HepG2 (cell line): ENCODE measurements around the gene MRPL36. TPM values are rescaled to one million over a fixed set of nuclear protein-coding genes. Genes with fewer than 3 reads are reported as not detected.

ENCODE experiments used
- ATAC-seq: fragments of 200-7000 bp; cut with Tn5 transposase; 3 replicates; pipeline ENCODE4 v1.9.1; 2020; ENCODE audit warnings: mild to moderate bottlenecking, moderate library complexity
- BruUV-seq: library from RNA; stranded (reverse); fragments of 400-500 nt; replicated peaks from 2 replicates; lab custom pipeline; 2021; lab: Mats Ljungman, UMichigan
- CTCF ChIA-PET: fragments of 300-600 bp; formaldehyde crosslinking; extraction: SDS; loops from one replicate; lab custom pipeline; 2021; ENCODE audit warnings: low total read pairs, inconsistent platforms, low intra/inter-chr PET ratio; lab: Yijun Ruan, JAX
- POLR2A ChIA-PET: fragments of 350-600 bp; sonication (Branson Sonifier 250); formaldehyde crosslinking; loops from one replicate; lab custom pipeline; 2020; ENCODE audit warnings: antibody characterized with exemption, inconsistent platforms; lab: Yijun Ruan, JAX
- DNase-seq: peaks from one replicate; pipeline ENCODE4 v3.0.0-alpha.2; 2015; ENCODE audit warnings: low spot score
- FAIRE-seq: peaks from 3 replicates; lab custom pipeline; 2011; peaks lifted over from hg19 to GRCh38; lab: Jason Lieb, UNC
- H2AFZ ChIP-seq: one replicate; pipeline ENCODE4 v1.6.1; 2011; ENCODE audit warnings: low read length, inconsistent platforms
- H3K27ac ChIP-seq: fragments of 300-600 bp; 3 replicates; pipeline ENCODE4 v1.8.0; 2011; ENCODE audit warnings: mixed run types, mild to moderate bottlenecking, mixed read lengths, low read length, inconsistent platforms; ENCODE audit not compliant: insufficient read depth; ENCODE audit errors: extremely low read length
- H3K27me3 ChIP-seq, 2 experiments: fragments of 200-600 bp in 1 of 2; 2 replicates in 1 of 2; 3 replicates in 1 of 2; pipeline versions ENCODE4 v1.6.0 to v1.8.0; 2011; ENCODE audit warnings: low read length in 2 of 2, mild to moderate bottlenecking in 2 of 2, moderate library complexity in 2 of 2, inconsistent platforms in 1 of 2; ENCODE audit not compliant: insufficient read depth in 2 of 2, control insufficient read depth in 1 of 2
- H3K36me3 ChIP-seq, 2 experiments: fragments of 200-600 bp in 1 of 2; replicated peaks in 1 of 2; 2 replicates in 1 of 2; 3 replicates in 1 of 2; pipeline versions ENCODE4 v1.5.1 to v1.8.0; 2011; ENCODE audit warnings: low read length in 2 of 2, inconsistent platforms in 1 of 2; ENCODE audit not compliant: insufficient read depth in 2 of 2, control insufficient read depth in 1 of 2
- H3K4me1 ChIP-seq: 2 replicates; pipeline ENCODE4 v1.5.1; 2012; ENCODE audit warnings: low read length, inconsistent platforms; ENCODE audit not compliant: insufficient read depth
- H3K4me2 ChIP-seq: 2 replicates; pipeline ENCODE4 v1.6.0; 2011; ENCODE audit warnings: low read depth, low read length, inconsistent platforms
- H3K4me3 ChIP-seq, 3 experiments: fragments of 200-600 bp in 1 of 3; sonication (generic), shearing (Covaris generic) in 1 of 3; replicated peaks in 1 of 3; 2 replicates each; pipeline ENCODE4 v1.5.1; 2011 to 2016; ENCODE audit warnings: low read length in 3 of 3, inconsistent platforms in 2 of 3, low read depth in 2 of 3, mild to moderate bottlenecking in 2 of 3, control low read depth in 1 of 3, mixed read lengths in 1 of 3; ENCODE audit not compliant: insufficient read depth in 1 of 3
- H3K79me2 ChIP-seq: one replicate; pipeline ENCODE4 v1.6.1; 2011; ENCODE audit warnings: low read length, inconsistent platforms; ENCODE audit not compliant: insufficient read depth
- H3K9ac ChIP-seq: 2 replicates; pipeline ENCODE4 v1.6.0; 2011; ENCODE audit warnings: mild to moderate bottlenecking, low read depth, low read length, inconsistent platforms; ENCODE audit not compliant: insufficient read depth
- H3K9me3 ChIP-seq: 2 replicates; pipeline ENCODE4 v1.5.1; 2012; ENCODE audit warnings: mild to moderate bottlenecking, low read length
- H4K20me1 ChIP-seq: 2 replicates; pipeline ENCODE4 v1.6.0; 2011; ENCODE audit warnings: inconsistent platforms, mild to moderate bottlenecking, low read length, moderate library complexity; ENCODE audit not compliant: insufficient read depth
- GZF1 ChIP-seq: sonication (generic); formaldehyde crosslinking; IDR thresholded peaks from 2 replicates; pipeline ENCODE4 v1.5.1; 2020; ENCODE audit warnings: mild to moderate bottlenecking, missing genetic modification reagents
- HMGA1 ChIP-seq: sonication (generic); formaldehyde crosslinking; conservative IDR thresholded peaks from 2 replicates; pipeline ENCODE4 v1.4.0; 2020; ENCODE audit warnings: missing genetic modification reagents
- PHF20 ChIP-seq: sonication (generic); formaldehyde crosslinking; IDR thresholded peaks from 2 replicates; pipeline ENCODE4 v1.5.0; 2020; ENCODE audit warnings: mild to moderate bottlenecking, missing genetic modification reagents
- REPIN1 ChIP-seq: sonication (generic); formaldehyde crosslinking; IDR thresholded peaks from 2 replicates; pipeline ENCODE4 v1.8.0; 2022; ENCODE audit warnings: missing genetic modification reagents, low read depth, mild to moderate bottlenecking, borderline replicate concordance
- RFX5 ChIP-seq: IDR thresholded peaks from 2 replicates; pipeline ENCODE4 v1.6.1; 2011; ENCODE audit warnings: low read depth, low read length, improper control_type of control experiment
- SETDB1 ChIP-seq: sonication (generic); formaldehyde crosslinking; IDR thresholded peaks from 2 replicates; pipeline ENCODE4 v1.5.1; 2020; ENCODE audit warnings: missing genetic modification reagents, mild to moderate bottlenecking, borderline replicate concordance
- SMAD3 ChIP-seq: sonication (generic); formaldehyde crosslinking; IDR thresholded peaks from 2 replicates; pipeline ENCODE4 v1.4.0; 2020; ENCODE audit warnings: missing genetic modification reagents
- SOX13 ChIP-seq, 3 experiments: fragments of 450-650 bp in 1 of 3; sonication (generic) in 1 of 3; formaldehyde crosslinking in 1 of 3; IDR thresholded peaks in 2 of 3; conservative IDR thresholded peaks in 1 of 3; 2 replicates each; pipeline versions ENCODE4 v1.5.0 to v1.6.1; 2016 to 2020; ENCODE audit warnings: antibody characterized with exemption in 1 of 3, mild to moderate bottlenecking in 1 of 3, missing compliant biosample characterization in 1 of 3, missing genetic modification reagents in 1 of 3, moderate library complexity in 1 of 3
- SRSF4 ChIP-seq: fragments of 200-400 bp; formaldehyde crosslinking; IDR thresholded peaks from one replicate; pipeline ENCODE4 v1.6.1; 2018; ENCODE audit warnings: mild to moderate bottlenecking, low read depth, low read length, moderate library complexity; ENCODE audit not compliant: poor library complexity, severe bottlenecking
- U2AF2 ChIP-seq: fragments of 200-400 bp; formaldehyde crosslinking; IDR thresholded peaks from 2 replicates; pipeline ENCODE4 v1.6.1; 2017; ENCODE audit warnings: low read depth, mild to moderate bottlenecking, low read length
- ZNF44 ChIP-seq: sonication (generic); formaldehyde crosslinking; IDR thresholded peaks from 2 replicates; pipeline ENCODE4 v1.5.1; 2020; ENCODE audit warnings: mild to moderate bottlenecking, missing genetic modification reagents
- WGBS: methylation state at CpG from one replicate; pipeline ENCODE4 v1.1.6; 2017; ENCODE audit warnings: low lambda C conversion rate; 5-methylcytosine and 5-hydroxymethylcytosine counted together
- in situ Hi-C: cut with HindIII; loops from 2 replicates; pipeline ENCODE4 v1.10.0; 2017; ENCODE audit warnings: low pct_unique_long_range_greater_than_20kb; ENCODE audit not compliant: extremely low pct_ligation_motif_present
- intact Hi-C: fragments of 100-400 bp; cut with micrococcal nuclease; formaldehyde crosslinking; loops from one replicate; pipeline ENCODE4 v1.10.0; 2022; ENCODE audit not compliant: unreplicated experiment
- polyA plus RNA-seq, 8 experiments: library from polyadenylated mRNA; depleted of rRNA in 3 of 8; stranded (reverse) in 7 of 8; unstranded in 1 of 8; fragments of >200 nt; fragmentation: Illumina TruSeq in 4 of 8; extraction: Trizol in 4 of 8; gene quantifications; 2 replicates each; pipeline versions ENCODE4 v1.2.1 to v1.2.3, GENCODE V29; 2011 to 2016; ENCODE audit warnings: low read depth in 4 of 8, missing spikeins in 1 of 8, mixed read lengths in 1 of 8; ENCODE audit not compliant: insufficient read depth in 1 of 8
- total RNA-seq, 5 experiments: library from RNA; depleted of rRNA; stranded (reverse); fragments of >200 nt; fragmentation: Illumina TruSeq; extraction: Trizol; gene quantifications; 2 replicates each; pipeline ENCODE4 v1.2.3, GENCODE V29; 2016; ENCODE audit warnings: low read depth in 1 of 5
- TF ChIP-seq, protein P1 (sequence below): sonication (generic); formaldehyde crosslinking; IDR thresholded peaks from 2 replicates; pipeline ENCODE4 v1.4.0; 2020; ENCODE audit warnings: mild to moderate bottlenecking, low read depth, missing genetic modification reagents
- TF ChIP-seq, protein P2 (sequence below): sonication (generic); formaldehyde crosslinking; IDR thresholded peaks from 2 replicates; pipeline ENCODE4 v1.4.0; 2020; ENCODE audit warnings: missing genetic modification reagents, borderline replicate concordance

Gene MRPL36
- total and polyA plus RNA-seq, 2 of the 13 experiments (the other 11 are each of a cell fraction or from before 2014, with no cell fraction given) = 71.3 to 113 TPM

DNA sequence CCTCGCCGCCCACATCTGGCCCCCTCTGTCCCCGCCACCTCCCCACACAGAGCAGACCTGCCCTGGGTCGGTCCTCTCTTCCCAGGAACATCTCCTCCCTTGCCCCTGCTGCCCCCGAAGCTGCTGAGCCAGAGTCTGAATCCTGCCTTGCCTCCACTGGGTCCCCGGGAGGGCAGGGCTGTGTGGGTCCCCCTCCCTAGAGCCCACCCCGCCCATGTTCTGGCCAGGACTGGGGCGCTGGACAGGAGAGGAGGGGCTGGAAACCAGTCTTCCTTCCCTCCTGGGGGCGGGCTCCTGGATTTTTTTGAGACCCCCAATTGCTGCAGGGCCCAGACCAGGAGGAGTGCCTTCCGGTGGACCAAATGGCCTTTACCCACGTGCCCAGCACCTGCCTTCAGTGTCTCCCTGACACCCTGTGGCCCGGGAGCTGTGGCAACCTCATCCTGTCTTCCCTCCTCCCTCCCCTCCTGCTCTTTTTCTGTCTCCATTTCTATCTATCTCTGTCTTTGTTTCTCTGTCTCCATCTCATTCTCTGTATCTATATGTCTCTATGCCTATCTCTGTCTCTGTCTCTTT, 12.1 kb downstream of the MRPL36 start:
- H3K9ac ChIP-seq = no peak overlapping the region
- ATAC-seq (no peak), FAIRE-seq (no peak), DNase-seq (no peak)
- intact Hi-C loops (no loop called here), in situ Hi-C loops (no loop called here)
- no peak overlapping the region for H3K4me2 ChIP-seq
- BruUV-seq = no TSS peak
- H3K4me1 ChIP-seq = peaks cover 10% of the 10 kb centered on the region; the same call in 1 of the 2 replicates
- no peaks in the 10 kb centered on the region for H3K36me3 ChIP-seq
- no peak overlapping the region for H3K27ac ChIP-seq
- no peaks in the 10 kb centered on the region for H4K20me1 ChIP-seq
- 38% methylated on average over 7 of the region's 12 CpGs for WGBS
- no peaks in the 10 kb centered on the region for H3K9me3 ChIP-seq
- H3K79me2 ChIP-seq = no peaks in the 10 kb centered on the region
- ChIA-PET CTCF (no interaction called here), POLR2A (no interaction called here)
- H3K4me3 ChIP-seq = no peak overlapping the region
- no peak for TF ChIP-seq GZF1
- TF ChIP-seq REPIN1 (CRISPR knock-in tag) = no peak
- no peak for TF ChIP-seq HMGA1 (CRISPR knock-in tag)
- no peak for TF ChIP-seq U2AF2
- no peak for TF ChIP-seq SETDB1 (CRISPR knock-in tag)
- TF ChIP-seq, protein P1, sequence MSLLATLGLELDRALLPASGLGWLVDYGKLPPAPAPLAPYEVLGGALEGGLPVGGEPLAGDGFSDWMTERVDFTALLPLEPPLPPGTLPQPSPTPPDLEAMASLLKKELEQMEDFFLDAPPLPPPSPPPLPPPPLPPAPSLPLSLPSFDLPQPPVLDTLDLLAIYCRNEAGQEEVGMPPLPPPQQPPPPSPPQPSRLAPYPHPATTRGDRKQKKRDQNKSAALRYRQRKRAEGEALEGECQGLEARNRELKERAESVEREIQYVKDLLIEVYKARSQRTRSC = no peak
- no peak for TF ChIP-seq ZNF44
- TF ChIP-seq SOX13 (IDR thresholded peaks at IDR 0.05) = no peak
- no peak for TF ChIP-seq SOX13 (CRISPR knock-in tag; conservative IDR thresholded peaks at IDR 0.05 in 1 of 2, IDR thresholded peaks at IDR 0.05 in 1 of 2)
- no peak for TF ChIP-seq SMAD3 (CRISPR knock-in tag)
- no peak for TF ChIP-seq SRSF4
- TF ChIP-seq, protein P2, sequence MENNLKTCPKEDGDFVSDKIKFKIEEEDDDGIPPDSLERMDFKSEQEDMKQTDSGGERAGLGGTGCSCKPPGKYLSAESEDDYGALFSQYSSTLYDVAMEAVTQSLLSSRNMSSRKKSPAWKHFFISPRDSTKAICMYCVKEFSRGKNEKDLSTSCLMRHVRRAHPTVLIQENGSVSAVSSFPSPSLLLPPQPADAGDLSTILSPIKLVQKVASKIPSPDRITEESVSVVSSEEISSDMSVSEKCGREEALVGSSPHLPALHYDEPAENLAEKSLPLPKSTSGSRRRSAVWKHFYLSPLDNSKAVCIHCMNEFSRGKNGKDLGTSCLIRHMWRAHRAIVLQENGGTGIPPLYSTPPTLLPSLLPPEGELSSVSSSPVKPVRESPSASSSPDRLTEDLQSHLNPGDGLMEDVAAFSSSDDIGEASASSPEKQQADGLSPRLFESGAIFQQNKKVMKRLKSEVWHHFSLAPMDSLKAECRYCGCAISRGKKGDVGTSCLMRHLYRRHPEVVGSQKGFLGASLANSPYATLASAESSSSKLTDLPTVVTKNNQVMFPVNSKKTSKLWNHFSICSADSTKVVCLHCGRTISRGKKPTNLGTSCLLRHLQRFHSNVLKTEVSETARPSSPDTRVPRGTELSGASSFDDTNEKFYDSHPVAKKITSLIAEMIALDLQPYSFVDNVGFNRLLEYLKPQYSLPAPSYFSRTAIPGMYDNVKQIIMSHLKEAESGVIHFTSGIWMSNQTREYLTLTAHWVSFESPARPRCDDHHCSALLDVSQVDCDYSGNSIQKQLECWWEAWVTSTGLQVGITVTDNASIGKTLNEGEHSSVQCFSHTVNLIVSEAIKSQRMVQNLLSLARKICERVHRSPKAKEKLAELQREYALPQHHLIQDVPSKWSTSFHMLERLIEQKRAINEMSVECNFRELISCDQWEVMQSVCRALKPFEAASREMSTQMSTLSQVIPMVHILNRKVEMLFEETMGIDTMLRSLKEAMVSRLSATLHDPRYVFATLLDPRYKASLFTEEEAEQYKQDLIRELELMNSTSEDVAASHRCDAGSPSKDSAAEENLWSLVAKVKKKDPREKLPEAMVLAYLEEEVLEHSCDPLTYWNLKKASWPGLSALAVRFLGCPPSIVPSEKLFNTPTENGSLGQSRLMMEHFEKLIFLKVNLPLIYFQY (CRISPR knock-in tag) = no peak
- no peak for TF ChIP-seq PHF20 (CRISPR knock-in tag)
- no peak for TF ChIP-seq RFX5
- peaks cover 13 to 73% of the 10 kb centered on the region in 2 experiments; a peak in 4 of 5 replicates for H3K27me3 ChIP-seq
- no peak overlapping the region for H2AFZ ChIP-seq
